GM15510 (cell line): ENCODE data around the gene ZDHHC3.

Experiments
- POLR2A ChIP-seq: IDR thresholded peaks from 3 replicates; pipeline ENCODE4 v1.6.1; 2011; ENCODE audit warnings: borderline replicate concordance; ENCODE audit not compliant: insufficient read length; ENCODE audit errors: extremely low read depth

Gene ZDHHC3

DNA sequence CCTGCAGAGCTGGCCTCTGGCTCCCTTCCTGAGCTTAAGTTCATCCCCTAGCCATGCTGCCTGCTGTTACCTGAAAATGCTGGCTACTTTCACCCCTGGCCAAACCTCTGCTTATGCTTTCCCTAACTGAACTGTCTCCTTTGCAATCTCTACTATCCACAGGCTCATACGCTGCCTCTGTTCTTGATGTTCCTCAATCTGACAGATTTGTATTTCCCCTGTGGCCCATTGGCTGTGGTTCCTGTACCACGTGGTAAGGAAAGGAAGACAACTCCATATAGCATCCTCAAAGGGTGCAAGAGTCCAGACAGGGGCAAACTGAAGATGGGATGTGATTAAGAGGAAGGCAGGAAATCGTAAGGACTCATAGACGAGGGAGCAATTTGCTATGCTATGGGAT is 68.4 kb downstream of the ZDHHC3 start:
- no peak for TF ChIP-seq POLR2A

DNA sequence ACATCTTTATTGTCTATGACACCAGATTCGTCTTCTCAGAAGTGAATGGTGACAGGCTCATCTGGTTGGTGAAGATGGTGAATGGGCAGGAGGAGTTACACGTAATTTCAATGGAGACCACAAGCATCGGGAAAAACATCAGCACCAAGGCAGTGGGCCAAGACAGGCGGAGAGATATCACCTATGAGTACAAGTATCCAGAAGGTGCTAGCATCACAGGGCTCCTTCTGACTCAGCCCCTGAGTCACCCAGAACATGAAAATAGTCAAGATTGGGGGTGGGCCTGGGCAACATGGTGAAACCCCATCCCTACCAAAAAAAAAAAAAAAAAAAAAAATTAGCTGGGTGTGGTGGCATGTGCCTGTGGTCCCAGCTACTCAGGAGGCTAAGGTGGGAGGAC is 69.0 kb downstream of the ZDHHC3 start:
- no peak for TF ChIP-seq POLR2A

DNA sequence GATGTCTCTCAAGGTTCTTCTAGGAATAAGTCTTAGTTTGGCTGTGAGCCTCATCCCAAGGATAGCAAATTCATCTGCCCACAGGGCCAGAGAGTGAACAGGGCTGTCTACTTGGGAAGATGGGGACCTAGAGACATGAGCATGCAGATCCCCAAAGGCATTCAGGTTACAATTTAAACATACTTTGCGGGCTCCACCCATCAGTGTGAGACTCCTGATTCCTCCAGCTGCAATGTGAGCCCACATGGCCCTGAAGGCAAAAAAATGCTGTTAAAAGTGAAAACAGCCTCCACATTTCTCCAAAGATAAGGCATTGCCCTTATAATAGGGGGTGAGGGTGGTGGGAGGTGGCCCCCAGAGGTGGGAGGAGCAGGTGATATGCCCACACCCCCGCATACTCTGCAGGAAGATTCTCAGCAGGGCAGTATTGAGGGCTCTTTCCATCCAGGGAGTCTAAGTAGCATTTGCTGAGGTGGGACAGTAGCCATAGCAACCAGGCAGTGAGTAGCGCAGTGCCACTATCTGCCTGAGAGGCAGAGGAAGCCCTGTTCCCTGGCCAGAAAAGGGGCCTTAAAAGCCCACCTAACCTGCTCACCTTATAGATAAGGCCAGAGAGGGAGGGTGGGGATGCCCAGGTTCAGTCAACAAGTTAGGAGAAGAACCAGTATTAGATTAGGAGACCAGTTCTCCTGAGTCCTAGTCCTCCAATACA is 70.4 kb downstream of the ZDHHC3 start:
- no peak for TF ChIP-seq POLR2A

DNA sequence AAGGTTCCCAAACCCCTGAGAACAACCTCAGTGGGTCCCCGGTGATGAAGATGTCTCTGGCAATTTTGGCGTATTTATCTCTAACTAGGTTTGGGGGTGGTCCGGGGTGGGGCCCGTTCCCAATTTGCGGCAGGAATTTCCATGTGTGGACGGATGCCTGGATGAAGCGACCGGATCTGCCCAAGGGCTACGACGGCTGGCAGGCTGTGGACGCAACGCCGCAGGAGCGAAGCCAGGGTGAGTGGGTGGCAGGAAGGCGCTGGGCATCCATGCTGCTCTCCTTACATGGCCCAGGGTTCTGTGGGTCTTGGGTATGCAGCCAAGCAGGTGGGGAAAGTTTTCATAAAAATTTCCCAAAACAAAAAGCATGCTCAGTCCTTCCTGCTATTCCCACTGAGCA is 72.2 kb downstream of the ZDHHC3 start:
- TF ChIP-seq POLR2A: no peak

DNA sequence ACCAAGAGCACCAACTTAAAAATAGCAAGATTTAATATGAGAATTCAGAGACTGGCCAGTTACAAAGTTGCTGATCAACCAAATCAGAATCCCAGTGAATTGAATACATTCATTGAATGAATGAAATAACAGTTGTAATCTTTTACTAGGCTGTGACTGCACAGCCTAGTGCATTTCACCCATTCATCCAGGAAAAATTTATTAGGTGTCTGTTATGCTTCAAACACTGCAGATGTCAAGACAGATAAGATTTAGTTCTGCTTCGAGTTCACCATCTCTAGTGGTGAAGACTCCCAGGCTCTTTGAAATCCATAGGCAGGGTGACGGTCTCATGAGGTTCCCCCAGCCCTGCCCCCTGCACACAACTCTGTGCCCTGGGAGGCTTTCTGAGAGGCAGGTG is 72.7 kb downstream of the ZDHHC3 start:
- TF ChIP-seq POLR2A: no peak

DNA sequence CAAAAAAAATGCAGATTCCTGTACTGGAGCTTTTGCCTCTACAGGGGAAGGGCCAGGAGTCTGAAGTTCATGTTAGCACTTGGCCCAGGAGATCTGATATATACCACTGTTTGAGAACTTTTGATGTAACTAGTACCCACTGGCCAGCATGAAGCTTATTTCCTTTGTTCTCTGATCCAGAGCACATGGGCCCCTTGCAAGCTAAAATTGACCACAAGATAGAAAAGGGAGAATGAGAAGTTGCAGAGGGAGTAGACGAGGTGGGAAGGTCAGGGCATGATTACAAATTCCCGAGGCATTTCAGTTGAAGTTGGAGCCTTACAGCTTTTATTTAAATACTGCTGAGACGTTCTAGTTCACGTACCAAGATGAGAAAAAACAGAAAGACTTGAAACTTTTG is 73.3 kb downstream of the ZDHHC3 start:
- no peak for TF ChIP-seq POLR2A

DNA sequence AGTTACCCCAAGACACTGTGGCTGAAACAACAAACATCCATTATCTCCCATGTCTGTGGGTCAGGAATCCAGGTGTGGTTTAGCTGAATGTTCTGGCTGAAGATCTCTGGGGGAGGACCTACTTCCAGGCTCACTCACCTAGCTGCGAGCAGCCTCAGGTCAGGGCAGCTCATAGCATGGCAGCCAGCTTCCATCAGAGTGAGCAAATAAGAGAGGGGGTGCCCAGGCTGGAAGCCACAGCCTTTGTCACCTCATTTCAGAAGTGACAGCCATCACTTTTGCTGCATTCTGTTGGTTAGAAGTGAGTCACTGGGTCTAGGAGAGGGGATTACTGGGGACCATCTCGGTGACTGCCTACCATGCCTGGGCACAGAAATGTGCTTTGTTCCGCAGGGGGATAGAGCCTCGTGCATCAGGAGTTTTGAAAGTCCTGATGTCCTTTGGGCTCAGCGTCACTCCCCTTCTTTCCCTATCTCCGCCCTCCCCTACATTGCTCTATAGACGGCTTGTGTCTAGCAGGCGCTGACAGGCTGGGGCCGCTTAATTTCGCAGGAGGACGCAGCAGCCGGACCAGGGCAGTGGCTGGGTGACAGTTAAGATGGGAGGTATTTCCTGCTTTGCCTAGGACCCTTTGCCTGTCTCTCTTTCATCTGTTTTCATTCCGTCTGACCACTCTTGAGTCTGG is 76.1 kb downstream of the ZDHHC3 start:
- TF ChIP-seq POLR2A: no peak

DNA sequence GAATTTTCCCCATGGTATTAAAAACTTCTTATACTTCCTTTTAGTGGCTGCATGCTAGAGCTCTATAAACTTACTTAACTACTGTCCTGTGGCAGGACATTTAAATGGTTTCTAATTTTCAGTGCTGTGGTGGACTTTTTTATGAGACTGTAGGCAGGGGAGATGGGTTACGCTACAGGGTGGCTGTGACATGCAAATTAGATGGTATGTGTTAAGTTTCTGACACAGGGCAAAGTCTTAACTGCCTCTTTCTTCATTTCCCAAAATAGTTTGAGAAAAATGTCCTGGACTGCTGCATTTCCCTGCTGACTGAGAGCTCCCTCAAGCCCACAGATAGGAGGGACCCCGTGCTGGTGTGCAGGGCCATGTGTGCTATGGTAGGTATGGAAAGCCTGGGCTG is 79.5 kb downstream of the ZDHHC3 start:
- TF ChIP-seq POLR2A: no peak

DNA sequence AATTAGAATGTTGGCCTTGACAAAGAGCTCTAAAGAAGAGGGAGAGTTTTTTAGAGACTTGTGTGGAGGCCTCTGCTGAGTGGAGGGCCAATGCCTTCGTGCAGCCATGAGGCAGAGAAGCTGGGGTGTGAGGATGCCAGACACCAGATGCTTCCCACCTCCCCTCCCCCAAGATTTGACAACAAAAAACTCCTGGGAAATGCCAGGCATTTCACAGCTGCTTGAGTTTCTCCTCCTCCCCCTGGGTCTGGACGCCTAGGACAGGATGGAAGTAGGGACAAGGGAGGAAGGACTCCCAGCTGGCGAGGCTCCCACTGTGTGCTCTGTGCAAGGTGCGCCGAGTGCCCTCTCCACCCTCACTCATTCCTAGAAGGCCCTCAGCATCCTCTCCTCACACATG is 81.5 kb downstream of the ZDHHC3 start:
- no peak for TF ChIP-seq POLR2A

DNA sequence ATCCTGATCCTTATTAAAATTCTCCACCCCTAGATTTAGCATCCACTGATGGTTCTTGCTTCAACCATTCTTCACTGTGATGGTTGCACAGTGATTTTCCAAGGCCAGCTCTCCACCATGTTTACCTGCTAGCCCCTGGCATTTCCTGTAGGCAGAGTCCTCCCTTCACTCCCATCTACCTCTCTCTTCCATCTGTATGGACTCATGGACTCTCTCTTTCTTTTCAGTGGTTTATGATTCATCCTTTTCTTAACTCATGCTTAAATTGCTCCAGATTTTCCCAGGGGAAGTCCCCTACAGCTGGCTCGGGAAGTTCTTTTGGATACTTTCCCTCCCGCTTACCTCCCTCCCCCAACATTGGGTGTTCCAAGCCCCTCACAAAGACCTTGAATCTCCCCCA is 82.9 kb downstream of the ZDHHC3 start:
- no peak for TF ChIP-seq POLR2A

DNA sequence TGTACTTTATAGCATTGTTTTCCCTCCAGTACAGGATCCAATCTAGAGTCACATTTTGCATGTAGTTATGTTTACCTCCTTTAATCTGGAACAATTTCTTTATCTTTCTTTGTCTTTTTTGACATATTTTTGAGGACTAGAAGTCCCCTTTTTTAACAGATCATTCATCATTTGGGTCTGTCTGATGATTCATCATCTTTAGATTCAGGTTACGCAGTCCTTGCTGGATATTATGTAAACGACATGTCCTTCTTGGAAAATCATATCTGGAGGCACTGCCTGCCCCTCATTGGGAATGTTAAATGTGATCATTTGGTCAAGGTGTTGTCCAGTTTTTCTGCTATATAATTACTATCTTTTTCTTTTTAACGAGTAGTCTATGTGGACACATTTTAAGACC is 83.3 kb downstream of the ZDHHC3 start:
- TF ChIP-seq POLR2A: no peak

DNA sequence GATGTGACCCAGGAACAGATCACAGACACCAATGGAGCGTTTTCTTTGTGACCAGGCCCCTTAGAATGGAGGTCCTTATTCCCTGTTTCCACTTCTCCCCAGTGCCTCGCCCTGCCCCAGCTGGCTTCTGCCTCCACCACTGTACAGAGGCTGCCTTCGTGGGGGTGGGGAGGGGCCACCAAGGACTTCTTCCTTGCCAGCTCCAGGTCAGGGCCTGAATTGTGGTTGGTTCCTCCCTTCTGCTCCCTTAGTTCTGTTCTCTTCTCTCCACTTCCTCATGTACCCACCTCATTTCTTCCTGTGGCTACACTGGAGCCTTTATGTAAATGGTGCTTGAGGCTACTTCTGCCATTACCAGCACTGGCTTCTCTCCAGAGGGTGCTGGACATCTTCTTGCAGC is 85.1 kb downstream of the ZDHHC3 start:
- no peak for TF ChIP-seq POLR2A

DNA sequence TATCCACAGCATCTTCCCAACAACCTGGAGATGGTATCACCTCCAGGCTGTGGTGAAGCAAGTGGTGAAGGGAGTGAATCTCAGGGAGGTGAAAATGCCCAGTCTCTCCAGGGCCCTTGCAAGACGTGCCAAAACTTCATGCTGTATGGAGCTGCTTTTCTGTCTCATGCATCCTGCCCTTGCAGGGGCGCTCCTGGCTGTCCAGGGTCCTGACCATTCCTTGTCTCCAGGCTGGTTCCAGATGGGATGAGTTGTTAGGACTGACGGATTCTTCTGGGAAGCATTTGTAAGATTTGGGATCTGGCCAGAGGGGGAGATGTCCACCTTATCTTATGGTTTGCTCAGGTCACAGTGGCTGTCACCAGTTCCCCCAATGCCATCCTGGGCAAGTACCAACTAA is 85.7 kb downstream of the ZDHHC3 start:
- no peak for TF ChIP-seq POLR2A

DNA sequence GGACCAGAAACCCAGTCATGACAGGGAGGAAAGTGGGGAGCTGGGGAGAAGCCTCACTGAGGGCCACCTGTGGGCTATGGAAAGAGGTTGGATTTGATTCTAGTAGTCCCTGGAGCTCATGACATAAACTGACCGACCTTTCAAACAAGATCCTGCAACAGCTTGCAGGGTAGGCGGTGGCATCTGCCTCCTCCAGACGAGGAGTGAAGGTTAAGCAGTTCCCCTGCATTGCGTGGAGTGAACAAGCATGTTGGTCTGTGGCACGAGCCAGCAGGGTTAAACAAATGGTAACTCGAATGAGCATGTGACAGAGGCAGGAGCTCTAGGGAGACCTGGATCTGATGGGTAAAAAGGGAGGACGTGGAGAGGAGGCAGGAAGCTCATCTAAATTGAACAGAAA is 88.9 kb downstream of the ZDHHC3 start:
- no peak for TF ChIP-seq POLR2A

DNA sequence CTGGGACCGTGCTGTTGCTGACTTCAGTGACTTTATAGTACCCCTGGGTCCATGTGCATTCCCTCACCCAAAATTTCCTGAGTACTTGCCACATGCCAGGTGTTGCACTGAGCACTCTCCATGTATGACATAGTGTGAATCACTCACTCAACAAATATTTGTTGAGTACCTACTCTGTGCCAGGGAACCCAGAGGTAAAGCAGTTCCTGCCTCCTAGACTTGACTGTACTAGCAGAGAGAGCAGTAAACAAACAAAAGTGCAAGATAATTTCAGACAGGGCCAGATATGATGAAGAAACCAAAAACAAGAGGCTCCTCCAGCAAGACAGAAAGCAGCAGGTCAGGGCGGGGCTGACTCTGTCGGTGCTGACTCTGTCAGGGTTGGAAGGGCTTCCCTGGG is 89.4 kb downstream of the ZDHHC3 start:
- no peak for TF ChIP-seq POLR2A

DNA sequence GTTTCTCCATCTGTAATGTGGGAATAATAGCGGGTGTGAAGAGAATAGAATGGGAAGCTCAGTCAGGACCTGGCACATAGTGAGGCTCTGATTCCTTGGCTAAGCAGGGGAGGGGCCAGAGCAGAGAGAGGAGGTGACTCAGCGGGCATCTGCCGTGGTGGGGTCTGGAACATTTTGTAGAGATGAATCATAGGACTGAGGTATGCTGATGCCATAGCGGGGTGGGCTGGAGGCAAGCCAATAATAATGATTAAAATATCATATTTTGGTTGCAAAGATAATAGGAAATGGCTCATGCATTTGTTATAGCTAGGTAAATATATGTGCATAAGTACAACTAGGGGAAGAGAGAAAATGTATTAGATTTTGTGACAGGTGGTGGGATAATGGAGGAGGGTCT is 90.4 kb downstream of the ZDHHC3 start:
- TF ChIP-seq POLR2A: no peak
